SU-DHL-6 (cell line): ENCODE measurements around the gene NR1H4.
"Not testable (repeated sequence)": the region's sequence is repeated elsewhere in the genome, so short reads cannot be mapped to it uniquely, and the experiment has no call there.

ENCODE experiments used
- EZH2phosphoT487 ChIP-seq: fragments of 200-600 bp; sonication (generic), shearing (Covaris generic); conservative IDR thresholded peaks from 2 replicates; pipeline ENCODE4 v1.6.1; 2018; ENCODE audit warnings: mild to moderate bottlenecking, antibody characterized with exemption, low read length, moderate library complexity, mixed read lengths
- TF ChIP-seq, protein P1 (sequence below): fragments of 200-600 bp; sonication (generic); IDR thresholded peaks from one replicate; pipeline ENCODE4 v1.5.1; 2017; ENCODE audit warnings: antibody characterized with exemption, mild to moderate bottlenecking, low read length, moderate library complexity; ENCODE audit not compliant: insufficient read depth, poor library complexity, severe bottlenecking

DNA sequence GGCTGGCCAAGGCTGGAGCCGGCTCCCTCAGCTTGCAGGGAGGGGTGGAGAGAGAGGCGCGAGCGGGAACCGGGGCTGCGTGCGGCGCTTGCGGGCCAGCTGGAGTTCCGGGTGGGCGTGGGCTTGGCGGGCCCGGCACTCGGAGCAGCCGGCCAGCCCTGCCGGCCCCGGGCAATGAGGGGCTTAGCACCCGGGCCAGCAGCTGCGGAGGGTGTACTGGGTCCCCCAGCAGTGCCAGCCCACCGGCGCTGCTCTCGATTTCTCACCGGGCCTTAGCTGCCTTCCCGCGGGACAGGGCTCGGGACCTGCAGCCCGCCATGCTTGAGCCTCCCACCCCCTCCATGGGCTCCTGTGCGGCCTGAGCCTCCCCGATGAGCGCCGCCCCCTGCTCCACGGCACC lies 43.4 kb upstream of the NR1H4 start:
- TF ChIP-seq, protein P1, sequence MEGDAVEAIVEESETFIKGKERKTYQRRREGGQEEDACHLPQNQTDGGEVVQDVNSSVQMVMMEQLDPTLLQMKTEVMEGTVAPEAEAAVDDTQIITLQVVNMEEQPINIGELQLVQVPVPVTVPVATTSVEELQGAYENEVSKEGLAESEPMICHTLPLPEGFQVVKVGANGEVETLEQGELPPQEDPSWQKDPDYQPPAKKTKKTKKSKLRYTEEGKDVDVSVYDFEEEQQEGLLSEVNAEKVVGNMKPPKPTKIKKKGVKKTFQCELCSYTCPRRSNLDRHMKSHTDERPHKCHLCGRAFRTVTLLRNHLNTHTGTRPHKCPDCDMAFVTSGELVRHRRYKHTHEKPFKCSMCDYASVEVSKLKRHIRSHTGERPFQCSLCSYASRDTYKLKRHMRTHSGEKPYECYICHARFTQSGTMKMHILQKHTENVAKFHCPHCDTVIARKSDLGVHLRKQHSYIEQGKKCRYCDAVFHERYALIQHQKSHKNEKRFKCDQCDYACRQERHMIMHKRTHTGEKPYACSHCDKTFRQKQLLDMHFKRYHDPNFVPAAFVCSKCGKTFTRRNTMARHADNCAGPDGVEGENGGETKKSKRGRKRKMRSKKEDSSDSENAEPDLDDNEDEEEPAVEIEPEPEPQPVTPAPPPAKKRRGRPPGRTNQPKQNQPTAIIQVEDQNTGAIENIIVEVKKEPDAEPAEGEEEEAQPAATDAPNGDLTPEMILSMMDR, result not testable (repeated sequence)
- TF ChIP-seq EZH2phosphoT487, result not testable (repeated sequence)
